ENCODE data around the gene ODC1.

DNA sequence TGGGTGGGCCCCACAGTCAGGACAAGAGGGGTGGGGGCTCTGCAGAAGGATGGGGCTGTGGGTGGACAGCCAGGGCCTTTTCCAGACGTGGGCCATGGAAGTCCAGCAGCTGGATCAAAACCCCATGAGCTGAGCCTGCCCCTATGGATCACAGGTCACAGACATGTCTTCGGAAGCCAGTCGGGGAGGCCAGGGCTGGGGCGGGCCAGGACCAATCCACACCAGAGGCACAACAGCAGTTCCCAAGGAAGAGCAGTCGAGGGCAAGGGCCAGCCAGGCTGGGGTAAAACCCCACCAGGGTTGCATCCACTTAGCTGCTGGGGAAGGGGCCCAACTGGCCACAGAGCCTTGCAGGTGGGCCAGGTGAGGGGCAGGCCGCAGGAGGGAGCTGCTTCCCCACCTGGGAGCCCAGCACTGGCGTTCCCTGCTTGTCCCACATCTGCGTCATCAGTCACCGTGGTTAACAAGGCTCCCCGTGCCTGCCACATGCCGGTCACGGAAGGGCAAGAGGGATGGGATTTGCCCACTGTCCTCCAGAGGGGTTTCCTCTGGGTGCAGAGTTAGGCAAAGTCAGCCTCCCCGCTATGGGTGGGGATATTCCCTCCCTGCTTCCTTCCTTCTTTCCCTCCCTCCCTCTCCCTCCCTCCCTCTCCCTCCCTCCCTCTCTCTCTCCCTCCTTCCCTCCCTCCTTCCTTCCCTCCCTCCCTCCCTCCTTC is 46.4 kb upstream of the ODC1 start:
- TF ChIP-seq CTCF (IDR thresholded peaks at IDR 0.05): no peak
- no peak for TF ChIP-seq ZFX (IDR thresholded peaks at IDR 0.05; ENCODE audit: borderline replicate concordance)
